Neural crest cell (in vitro differentiated cells): Measurements from ENCODE around the gene NHSL2. TPM values are rescaled to one million over a fixed set of nuclear protein-coding genes. Genes with fewer than 3 reads are reported as not detected.

Source experiments
- DNase-seq: peaks from one replicate; pipeline ENCODE4 v3.0.0; 2021; ENCODE audit warnings: low read depth, mixed read lengths, low spot score
- H3K27ac Mint-ChIP-seq: one replicate; pipeline ENCODE4 v1.8.0; 2021; ENCODE audit warnings: mild to moderate bottlenecking, mixed read lengths; ENCODE audit not compliant: unreplicated experiment
- H3K27me3 Mint-ChIP-seq: 2 replicates; pipeline ENCODE4 v1.8.0; 2021; ENCODE audit warnings: low read depth, mild to moderate bottlenecking, mixed read lengths
- H3K36me3 Mint-ChIP-seq: 2 replicates; pipeline ENCODE4 v1.8.0; 2021; ENCODE audit warnings: low read depth, mild to moderate bottlenecking, mixed read lengths
- H3K4me1 Mint-ChIP-seq: 2 replicates; pipeline ENCODE4 v1.8.0; 2021; ENCODE audit warnings: mixed read lengths
- H3K4me3 Mint-ChIP-seq: one replicate; pipeline ENCODE4 v1.8.0; 2021; ENCODE audit warnings: mild to moderate bottlenecking, mixed read lengths
- H3K9me3 Mint-ChIP-seq: 2 replicates; pipeline ENCODE4 v1.8.0; 2021; ENCODE audit warnings: mixed read lengths
- CTCF ChIP-seq: fragments of 200-600 bp; sonication (generic); conservative IDR thresholded peaks from 2 replicates; pipeline ENCODE4 v1.5.0; 2021; ENCODE audit warnings: antibody characterized with exemption, mild to moderate bottlenecking
- total RNA-seq: library from RNA; stranded (reverse); gene quantifications from 2 replicates; pipeline ENCODE4 v1.2.1, GENCODE V29; 2021

The NHSL2 gene
- total RNA-seq, 1 donor from 2014 or later, result 9.9 TPM

- no peak for DNase-seq
- peaks cover 3% of the 10 kb centered on the region for H3K36me3 Mint-ChIP-seq
- H3K27ac Mint-ChIP-seq, result no peak overlapping the region
- no peaks in the 10 kb centered on the region for H3K27me3 Mint-ChIP-seq
- no peak for TF ChIP-seq CTCF
- H3K9me3 Mint-ChIP-seq, result no peaks in the 10 kb centered on the region
- no peak overlapping the region for H3K4me3 Mint-ChIP-seq
- no peaks in the 10 kb centered on the region for H3K4me1 Mint-ChIP-seq
Measured at GRCh38 chrX:72020788-72021187, 110.1 kb downstream of the NHSL2 start.

GRCh38 chrX:72021975-72022374 is 111.3 kb downstream of the NHSL2 start:
- peaks cover 3% of the 10 kb centered on the region for H3K36me3 Mint-ChIP-seq
- H3K4me3 Mint-ChIP-seq, result peak overlapping the region; percentile 47
- H3K27ac Mint-ChIP-seq, result no peak overlapping the region
- H3K4me1 Mint-ChIP-seq, result no peaks in the 10 kb centered on the region
- H3K9me3 Mint-ChIP-seq, result no peaks in the 10 kb centered on the region
- H3K27me3 Mint-ChIP-seq, result no peaks in the 10 kb centered on the region
- TF ChIP-seq CTCF, result peak; percentile 48
- DNase-seq, result no peak

GRCh38 chrX:72023071-72023470 is 112.4 kb downstream of the NHSL2 start:
- no peak overlapping the region for H3K4me3 Mint-ChIP-seq
- H3K9me3 Mint-ChIP-seq, result no peaks in the 10 kb centered on the region
- no peak overlapping the region for H3K27ac Mint-ChIP-seq
- TF ChIP-seq CTCF, result no peak
- H3K4me1 Mint-ChIP-seq, result no peaks in the 10 kb centered on the region
- H3K36me3 Mint-ChIP-seq, result peaks cover 3% of the 10 kb centered on the region
- no peaks in the 10 kb centered on the region for H3K27me3 Mint-ChIP-seq
- no peak for DNase-seq

GRCh38 chrX:72025236-72025770 is 114.7 kb downstream of the NHSL2 start:
- Mint-ChIP-seq H3K9me3 (no peaks in the 10 kb centered on the region), H3K4me3 (no peak overlapping the region), H3K27me3 (no peaks in the 10 kb centered on the region), H3K36me3 (peaks cover 5% of the 10 kb centered on the region), H3K27ac (no peak overlapping the region), H3K4me1 (peaks cover 10% of the 10 kb centered on the region)
- no peak for DNase-seq
- no peak for TF ChIP-seq CTCF

GRCh38 chrX:72026341-72027023 is 115.8 kb downstream of the NHSL2 start:
- Mint-ChIP-seq H3K9me3 (no peaks in the 10 kb centered on the region), H3K27me3 (no peaks in the 10 kb centered on the region), H3K4me3 (no peak overlapping the region), H3K36me3 (peaks cover 5% of the 10 kb centered on the region), H3K27ac (peak overlapping the region; percentile 54), H3K4me1 (peaks cover 10% of the 10 kb centered on the region)
- no peak for TF ChIP-seq CTCF
- no peak for DNase-seq
